ENCODE measurements around the gene ZNRF3.
A peak's percentile ranks its signal among the peaks of the same experiment; 100 is the strongest.

The ZNRF3 gene

DNA sequence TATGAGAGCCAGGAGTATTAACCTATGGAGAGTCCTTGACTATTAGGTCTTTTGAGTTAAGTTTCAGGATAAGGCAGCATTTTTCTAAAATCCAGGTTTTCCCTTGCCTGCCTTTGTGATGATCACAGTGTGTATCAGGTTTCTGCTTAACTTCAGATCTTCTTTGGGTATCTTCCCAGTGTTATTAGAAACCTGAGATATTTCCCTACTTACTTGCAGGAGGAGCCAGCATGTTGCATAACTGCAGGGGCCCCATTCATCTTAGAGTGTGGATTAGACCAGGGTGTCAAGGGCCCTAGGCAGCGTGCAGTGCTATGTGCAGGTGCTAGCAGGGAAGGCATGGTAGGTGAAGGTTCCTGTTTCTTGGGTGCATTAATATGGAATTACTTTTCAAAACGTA lies 69.5 kb downstream of the ZNRF3 start:
- DNase-seq (ENCODE audit: low read depth in 3 of 3) = no peak

DNA sequence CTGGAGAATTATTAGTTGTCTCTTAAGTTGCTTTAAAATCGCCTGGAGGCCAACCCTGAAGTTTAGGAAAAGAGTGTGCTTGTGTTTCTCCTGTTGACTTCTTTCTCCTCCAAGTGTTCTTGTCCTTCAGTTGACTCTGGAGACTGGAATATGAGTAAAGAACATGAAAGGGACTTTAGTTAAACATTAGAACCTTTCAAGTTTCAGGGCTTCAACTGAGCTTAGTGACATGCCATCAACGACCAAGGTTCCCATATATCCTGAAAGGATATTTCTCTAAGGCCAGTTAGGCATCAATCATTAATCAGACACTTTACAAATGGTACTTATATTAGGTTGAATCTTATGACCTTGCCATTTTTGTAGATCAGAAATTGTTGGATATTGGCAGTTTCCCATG lies 70.0 kb downstream of the ZNRF3 start:
- DNase-seq (ENCODE audit: low read depth in 3 of 3) = no peak

- no peak for DNase-seq (ENCODE audit: low read depth in 3 of 3)
These were observed 70.9 kb downstream of the ZNRF3 start for GRCh38 chr22:28953976-28954880.

GRCh38 chr22:28955817-28956216 lies 72.4 kb downstream of the ZNRF3 start:
- peak; percentile 50 to 75 (median 68) for DNase-seq (ENCODE audit: low read depth in 3 of 3)

DNA sequence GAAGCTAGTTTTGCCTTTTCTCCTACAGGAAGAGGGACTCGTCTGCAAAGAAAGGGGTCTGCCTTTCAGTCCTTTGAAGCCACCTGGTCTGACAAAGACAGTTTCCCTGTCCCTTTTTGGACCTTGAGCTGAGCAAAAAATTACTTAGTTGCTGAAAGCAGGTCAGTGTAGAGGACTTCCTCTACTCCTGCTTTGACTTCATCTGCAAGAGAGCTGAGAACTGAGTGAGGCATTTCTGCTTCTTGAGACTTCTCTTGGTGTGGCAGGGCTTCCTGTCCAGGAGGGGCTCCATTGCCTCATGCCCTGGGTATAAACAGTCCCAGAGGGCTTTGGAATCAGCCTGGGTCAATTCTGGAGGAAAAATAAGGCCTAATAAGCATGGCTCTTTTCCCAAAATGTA lies 73.1 kb downstream of the ZNRF3 start:
- DNase-seq (ENCODE audit: low read depth in 3 of 3) = no peak

GRCh38 chr22:28958611-28959010 lies 75.2 kb downstream of the ZNRF3 start:
- no peak for DNase-seq (ENCODE audit: low read depth in 3 of 3)

DNA sequence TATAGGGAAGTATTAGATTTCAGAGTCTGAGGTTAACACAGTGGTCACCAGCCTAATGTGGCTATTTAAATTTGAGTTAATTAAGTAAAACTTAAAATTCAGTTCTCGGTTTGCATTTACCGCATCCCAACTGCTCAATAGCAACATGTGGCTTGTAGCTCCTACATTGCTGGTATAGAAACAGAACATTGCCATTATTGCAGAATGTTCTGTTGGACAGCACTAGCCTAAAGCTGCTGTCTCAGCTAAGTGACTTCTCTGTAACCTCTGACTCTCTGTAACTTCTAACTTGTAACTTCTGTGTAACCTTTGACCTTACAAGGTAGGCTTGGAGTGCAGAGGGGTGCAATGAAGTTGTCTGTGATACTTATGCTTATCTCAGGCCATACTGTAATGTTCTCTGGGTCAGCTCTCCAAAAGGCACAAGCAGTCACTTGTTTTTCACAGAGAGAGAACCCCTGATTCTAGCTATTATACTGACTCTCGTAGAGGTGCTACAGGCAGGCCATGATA lies 78.7 kb downstream of the ZNRF3 start:
- no peak for DNase-seq (ENCODE audit: low read depth in 3 of 3)

DNA sequence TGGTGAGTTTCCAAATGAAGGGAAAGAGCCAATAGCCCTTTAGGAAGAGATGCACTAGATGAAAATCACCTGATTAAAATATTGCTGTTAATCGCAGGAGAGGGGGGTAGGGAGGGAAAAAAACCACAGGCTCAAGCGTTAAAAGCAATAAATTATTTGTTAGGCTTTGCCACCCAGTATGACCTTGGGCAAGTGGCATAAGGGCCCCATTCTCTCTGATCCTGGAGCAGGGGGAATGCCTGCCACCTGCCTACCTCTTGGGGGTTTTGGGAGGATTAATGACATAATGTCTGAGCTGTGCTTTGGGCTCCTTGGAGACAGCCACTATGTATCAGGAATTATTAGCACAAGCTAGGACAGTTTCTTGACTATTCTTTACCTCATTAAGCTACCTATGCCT lies 80.0 kb downstream of the ZNRF3 start:
- DNase-seq (ENCODE audit: low read depth in 3 of 3) = no peak

- no peak for DNase-seq (ENCODE audit: low read depth in 3 of 3)
These were observed 83.8 kb downstream of the ZNRF3 start for GRCh38 chr22:28967163-28967665.

- DNase-seq (ENCODE audit: low read depth in 3 of 3) = no peak
These were observed 84.6 kb downstream of the ZNRF3 start for GRCh38 chr22:28967969-28968368.

DNA sequence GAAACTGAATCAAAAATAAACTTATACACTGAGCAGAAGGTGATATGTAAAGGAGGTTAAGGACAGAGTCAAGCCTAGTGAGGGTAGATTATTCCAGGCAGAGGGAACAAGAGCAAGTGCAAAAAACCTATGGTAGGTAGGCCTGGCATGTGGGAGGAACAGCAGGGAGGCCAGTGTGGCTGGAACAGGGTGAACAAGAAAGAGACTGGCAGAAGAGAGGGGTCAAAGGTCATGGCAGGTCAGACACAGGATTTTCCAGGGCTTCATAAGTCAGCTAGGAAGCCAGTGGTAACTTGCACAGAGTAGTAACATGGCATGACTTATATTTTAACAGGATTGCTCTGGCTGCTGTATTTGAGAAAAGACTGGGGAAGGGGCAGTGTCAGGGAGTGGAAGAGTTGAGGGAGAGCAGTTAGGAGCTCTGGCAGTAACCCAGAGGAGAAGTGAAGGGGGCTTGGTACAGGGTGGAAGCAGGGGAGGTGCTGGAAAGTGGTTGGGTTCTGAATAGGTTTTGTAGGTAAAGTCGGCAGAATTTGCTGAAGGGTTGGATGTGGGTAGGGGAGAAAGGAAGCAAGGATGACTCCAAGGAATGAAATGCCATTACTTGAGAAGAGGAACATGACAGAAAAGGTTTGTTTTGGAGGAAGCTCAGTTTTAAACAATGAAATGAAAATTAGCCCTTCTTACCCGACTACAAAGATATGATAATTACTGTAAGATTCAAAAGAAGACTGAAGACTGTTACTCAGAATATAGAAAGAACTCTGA lies 86.2 kb downstream of the ZNRF3 start:
- DNase-seq (ENCODE audit: low read depth in 3 of 3) = no peak

DNA sequence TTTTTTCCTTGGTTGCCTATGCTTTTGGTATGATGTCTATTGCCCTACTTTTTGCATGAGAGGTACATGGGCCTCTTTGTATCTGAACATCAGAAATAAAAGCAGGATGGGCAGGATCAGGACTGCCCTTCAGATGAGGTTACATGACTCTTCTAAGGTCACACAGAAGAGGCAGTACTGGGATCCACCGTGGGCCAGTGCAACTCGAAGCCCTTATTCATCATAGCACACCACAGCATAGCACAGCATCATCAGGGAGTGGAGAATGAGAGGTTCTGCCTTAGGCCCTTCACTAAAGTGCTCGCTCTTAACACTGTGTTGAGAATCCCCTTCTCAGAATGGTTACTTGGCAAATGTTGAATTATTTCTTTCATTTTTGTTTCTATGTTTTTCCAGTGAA lies 90.0 kb downstream of the ZNRF3 start:
- no peak for DNase-seq (ENCODE audit: low read depth in 3 of 3)

GRCh38 chr22:28977060-28977459 lies 93.7 kb downstream of the ZNRF3 start:
- no peak for DNase-seq (ENCODE audit: low read depth in 3 of 3)

DNA sequence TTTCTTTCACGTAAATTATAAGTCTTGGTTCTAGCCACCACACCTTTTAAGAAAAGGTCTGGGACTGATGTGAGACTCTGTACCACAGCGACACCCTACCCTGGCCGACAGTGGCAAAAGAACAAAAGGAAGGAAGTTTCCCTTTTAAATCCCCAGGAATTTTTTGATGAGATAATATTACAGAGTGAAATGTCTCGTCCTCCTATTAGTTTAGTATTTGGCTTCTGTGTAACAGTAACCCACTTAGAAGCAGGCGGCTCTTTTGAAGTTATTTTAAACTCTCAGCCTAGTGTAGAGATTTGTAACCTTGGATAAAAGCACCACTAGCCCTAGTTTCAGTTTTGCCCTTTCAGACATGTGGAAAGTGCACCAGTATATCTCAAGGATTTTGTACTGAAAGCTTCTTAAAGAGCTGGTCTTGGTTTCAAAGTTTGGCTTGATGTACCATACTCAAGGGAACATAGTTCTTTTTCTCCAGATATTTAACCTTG lies 94.2 kb downstream of the ZNRF3 start:
- DNase-seq (ENCODE audit: low read depth in 3 of 3) = no peak

GRCh38 chr22:28978158-28978557 lies 94.8 kb downstream of the ZNRF3 start:
- DNase-seq (ENCODE audit: low read depth in 3 of 3) = no peak

GRCh38 chr22:28978863-28979796 lies 95.8 kb downstream of the ZNRF3 start:
- no peak for DNase-seq (ENCODE audit: low read depth in 3 of 3)

DNA sequence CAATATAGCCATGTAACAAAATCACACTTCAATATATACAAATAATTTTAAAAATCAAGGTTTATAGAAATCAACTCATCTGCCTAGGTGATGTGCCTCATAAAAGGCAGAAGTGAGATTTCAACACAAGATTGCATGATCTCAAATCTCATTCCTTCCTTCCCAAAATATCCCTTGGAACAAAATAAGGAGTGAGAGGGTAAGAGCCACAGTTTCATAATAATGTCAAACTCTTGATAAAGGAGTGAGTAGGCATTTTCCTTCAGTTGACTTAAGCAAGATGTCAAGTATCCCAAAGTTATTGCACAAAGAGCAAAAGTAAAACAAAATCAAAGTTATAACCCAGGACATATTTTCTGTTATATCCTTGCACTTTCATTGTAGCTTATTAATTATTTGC lies 97.0 kb downstream of the ZNRF3 start:
- no peak for DNase-seq (ENCODE audit: low read depth in 3 of 3)

DNA sequence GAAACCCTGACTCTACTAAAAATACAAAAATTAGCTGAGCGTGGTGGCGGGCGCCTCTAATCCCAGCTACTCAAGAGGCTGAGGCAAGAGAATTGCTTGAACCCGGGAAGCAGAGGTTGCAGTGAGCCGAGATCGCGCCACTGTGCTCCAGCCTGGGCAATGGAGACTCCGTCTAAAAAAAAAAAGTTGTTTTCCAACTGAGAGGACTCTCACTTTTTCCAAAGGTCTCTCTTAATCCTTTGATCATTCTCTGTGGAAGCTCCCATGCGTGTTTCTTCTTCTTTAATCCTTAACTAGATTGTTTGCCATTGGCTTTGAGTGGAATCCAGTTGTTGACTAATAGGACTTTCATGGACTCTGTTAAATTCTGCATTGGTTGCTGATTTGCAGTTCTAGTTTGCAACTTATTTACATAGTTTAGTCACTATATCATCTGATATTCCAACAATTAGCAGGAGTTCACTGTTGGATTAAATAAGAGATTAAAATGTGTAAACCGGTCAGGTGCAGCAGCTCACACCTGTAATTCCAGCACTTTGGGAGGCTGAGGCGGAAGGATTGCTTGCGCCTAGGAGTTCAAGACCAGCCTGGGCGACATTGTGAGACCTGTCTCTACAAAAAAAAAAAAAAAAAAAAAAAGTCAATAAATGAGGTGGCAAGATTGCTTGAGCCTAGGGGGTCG lies 98.6 kb downstream of the ZNRF3 start:
- DNase-seq (ENCODE audit: low read depth in 3 of 3) = no peak

GRCh38 chr22:28983190-28983589 lies 99.8 kb downstream of the ZNRF3 start:
- DNase-seq (ENCODE audit: low read depth in 3 of 3) = no peak

- no peak for DNase-seq (ENCODE audit: low read depth in 3 of 3)
These were observed 100.5 kb downstream of the ZNRF3 start for GRCh38 chr22:28983788-28984441.

Measured in stimulated activated CD4-positive, alpha-beta T cell treated with anti-CD3 and anti-CD28 coated beads, TNF-alpha, amount 100 ng/mL, for 48 hours (primary cell).